Measurements from ENCODE around the gene GLI1.

DNA sequence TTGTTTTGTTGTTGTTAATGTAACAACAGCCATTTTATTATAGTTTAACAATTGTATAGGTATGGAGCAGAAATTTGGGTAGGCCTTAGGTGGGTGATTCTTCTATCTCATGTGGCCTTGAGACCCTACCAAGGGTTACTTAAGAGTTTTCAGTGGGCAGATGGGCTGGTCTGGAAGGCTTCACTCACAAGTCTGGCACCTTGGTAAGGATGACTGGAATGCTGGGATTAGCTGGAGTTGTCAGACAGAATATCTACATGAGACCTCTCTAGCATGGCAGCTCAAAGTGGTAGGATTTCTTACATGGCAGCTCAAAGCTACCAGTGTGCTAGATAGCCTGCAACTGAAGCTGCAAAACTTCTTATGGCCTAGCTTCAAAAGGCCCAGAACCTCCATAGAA is 26.1 kb downstream of the GLI1 start:
- no peak for TF ChIP-seq POLR2AphosphoS5 (IDR thresholded peaks at IDR 0.05; ENCODE audit: low read depth, low read length)
- TF ChIP-seq POLR2A (IDR thresholded peaks at IDR 0.05; ENCODE audit: low read depth, low read length): no peak

All from GM12892 (cell line).